Hepatocyte (in vitro differentiated cells): ENCODE results near the gene PGR.

ENCODE experiments used
- EZH2phosphoT487 ChIP-seq: fragments of 200-600 bp; sonication (generic); IDR thresholded peaks from one replicate; pipeline ENCODE4 v1.6.1; 2018; ENCODE audit warnings: antibody characterized with exemption, mild to moderate bottlenecking, low read depth, moderate library complexity; ENCODE audit not compliant: unreplicated experiment, severe bottlenecking
- TF ChIP-seq, protein P1 (sequence below): fragments of 200-600 bp; sonication (generic); IDR thresholded peaks from 2 replicates; pipeline ENCODE4 v1.5.1; 2016; ENCODE audit warnings: antibody characterized with exemption, mild to moderate bottlenecking; ENCODE audit not compliant: poor library complexity

DNA sequence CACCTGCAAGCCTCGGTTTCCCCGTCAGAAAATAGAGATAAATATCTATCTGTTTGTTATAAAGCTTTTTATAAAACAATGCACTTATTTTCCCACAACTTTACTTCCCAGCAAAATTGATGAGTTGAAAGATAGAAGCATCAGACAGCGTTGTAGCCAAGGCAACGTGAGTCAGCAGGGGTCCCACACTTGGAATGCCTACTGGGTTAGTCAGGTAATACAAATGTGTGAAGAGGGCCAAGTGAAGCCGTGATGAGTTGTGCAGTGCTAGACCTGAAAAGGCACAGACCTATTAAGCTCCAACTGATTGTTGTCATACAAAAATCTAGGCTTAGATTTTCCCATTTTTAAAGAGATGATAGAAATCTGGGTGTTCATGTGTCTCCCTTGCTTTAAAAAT lies 118.7 kb downstream of the PGR start:
- TF ChIP-seq, protein P1, sequence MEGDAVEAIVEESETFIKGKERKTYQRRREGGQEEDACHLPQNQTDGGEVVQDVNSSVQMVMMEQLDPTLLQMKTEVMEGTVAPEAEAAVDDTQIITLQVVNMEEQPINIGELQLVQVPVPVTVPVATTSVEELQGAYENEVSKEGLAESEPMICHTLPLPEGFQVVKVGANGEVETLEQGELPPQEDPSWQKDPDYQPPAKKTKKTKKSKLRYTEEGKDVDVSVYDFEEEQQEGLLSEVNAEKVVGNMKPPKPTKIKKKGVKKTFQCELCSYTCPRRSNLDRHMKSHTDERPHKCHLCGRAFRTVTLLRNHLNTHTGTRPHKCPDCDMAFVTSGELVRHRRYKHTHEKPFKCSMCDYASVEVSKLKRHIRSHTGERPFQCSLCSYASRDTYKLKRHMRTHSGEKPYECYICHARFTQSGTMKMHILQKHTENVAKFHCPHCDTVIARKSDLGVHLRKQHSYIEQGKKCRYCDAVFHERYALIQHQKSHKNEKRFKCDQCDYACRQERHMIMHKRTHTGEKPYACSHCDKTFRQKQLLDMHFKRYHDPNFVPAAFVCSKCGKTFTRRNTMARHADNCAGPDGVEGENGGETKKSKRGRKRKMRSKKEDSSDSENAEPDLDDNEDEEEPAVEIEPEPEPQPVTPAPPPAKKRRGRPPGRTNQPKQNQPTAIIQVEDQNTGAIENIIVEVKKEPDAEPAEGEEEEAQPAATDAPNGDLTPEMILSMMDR: no peak
- no peak for TF ChIP-seq EZH2phosphoT487
